CD4-positive, alpha-beta T cell treated with Interleukin-4 for 4 hours (primary cell): ENCODE data around the gene TMC1.
"Not testable (repeated sequence)": the region's sequence is repeated elsewhere in the genome, so short reads cannot be mapped to it uniquely, and the experiment has no call there.

Source experiments
- DNase-seq: peaks from one replicate; pipeline ENCODE4 v3.0.0-alpha.2; 2020

The TMC1 gene

DNA sequence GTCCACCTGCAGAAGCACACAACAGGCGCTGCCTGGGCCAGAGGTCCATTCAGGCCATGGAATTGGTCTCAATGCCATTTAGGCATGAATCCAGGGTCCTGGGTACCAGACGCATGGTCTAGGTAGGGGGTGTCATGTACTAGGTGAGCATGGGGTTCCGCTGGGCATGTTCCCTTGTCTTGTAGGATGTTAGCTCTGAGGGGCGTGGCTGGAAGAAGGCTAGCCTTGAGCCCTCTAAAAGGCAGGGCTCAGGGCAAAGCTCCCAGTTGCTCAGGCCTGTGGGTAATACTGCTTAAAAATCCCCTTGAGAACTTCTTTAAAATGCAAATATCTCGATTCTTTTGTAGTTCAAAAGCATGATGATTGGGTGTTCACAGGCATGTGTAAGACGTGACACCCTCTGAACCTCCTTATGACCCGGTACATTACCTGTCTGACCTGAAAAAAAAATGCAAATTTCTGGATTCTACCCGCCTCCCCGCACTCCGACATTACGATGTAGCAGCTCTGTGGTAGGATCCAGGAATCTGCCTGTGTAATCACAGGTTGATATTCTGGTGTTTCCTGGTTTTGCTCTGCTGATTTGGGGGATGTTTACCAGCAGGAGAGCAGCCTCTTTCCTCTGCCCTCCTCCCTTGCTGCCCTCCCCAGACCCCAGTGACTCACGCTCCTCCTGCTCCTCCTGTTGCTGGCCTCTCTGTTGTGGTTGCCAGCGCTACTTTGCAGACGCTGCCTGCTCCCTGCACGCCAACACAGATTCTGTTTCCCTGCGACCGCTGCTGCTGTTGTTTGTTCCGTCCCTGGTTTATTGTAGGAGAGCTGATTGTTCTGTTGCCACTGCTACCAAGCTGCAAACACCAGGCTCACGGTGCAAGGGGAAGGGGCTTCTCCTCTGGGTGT lies 5.7 kb downstream of the TMC1 start:
- DNase-seq, result peak; percentile 90

DNA sequence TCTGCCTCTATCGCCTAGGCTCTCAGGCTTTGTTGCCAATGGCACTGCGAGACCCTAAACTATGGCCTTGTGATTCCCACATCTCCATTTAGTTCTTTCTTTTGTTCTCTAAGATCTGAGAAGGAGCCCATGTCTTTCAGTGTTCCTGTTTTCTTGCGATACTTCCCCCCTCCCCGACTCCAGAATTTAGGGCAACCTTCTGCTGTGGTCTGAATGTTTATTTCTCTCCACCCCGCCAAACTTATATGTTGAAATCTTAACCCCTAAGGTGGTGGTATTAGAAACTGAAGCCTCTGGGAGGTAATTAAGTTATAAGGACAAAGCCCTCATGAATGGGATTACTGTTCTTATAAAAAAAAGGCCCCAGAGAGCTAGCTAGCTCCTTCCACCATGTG lies 6.4 kb downstream of the TMC1 start:
- DNase-seq, result no peak

DNA sequence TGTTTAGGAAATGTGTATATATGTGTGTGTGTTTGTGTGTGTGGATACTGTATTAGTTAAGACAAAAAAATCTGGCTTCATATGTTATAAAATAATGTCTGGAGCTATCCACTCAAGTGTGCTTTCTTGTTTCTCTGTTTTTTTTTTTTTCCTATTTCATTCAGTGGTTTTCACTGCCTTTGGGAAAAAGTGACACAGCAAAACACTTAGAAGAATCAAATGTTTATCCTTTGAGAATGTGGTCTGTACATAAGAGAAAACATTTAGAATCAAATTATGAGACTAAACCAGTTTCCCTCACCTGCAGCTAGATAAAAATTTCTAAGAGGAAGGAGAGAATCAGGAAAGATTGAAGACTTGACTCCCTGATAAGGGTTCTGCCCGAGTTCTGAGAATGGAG lies 8.1 kb downstream of the TMC1 start:
- no peak for DNase-seq

DNA sequence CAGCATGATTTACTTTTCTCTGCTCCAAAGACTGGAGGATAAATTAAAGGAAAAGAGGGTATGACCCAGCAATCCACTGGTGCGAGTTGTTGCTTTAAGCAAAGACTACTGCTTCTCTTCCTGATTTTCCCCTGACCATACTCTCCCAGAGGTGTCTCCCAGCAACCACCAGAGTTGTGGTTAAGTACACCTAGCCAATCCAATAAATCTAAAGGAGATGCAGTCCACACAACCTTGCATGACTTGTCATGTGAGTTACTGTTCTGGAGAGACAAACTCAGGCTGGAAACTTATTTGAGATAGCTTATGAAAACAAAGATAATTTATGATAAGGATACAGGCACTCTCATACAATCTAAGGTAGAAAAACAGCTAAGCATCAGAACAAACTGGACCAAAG lies 11.9 kb downstream of the TMC1 start:
- DNase-seq, result no peak

DNA sequence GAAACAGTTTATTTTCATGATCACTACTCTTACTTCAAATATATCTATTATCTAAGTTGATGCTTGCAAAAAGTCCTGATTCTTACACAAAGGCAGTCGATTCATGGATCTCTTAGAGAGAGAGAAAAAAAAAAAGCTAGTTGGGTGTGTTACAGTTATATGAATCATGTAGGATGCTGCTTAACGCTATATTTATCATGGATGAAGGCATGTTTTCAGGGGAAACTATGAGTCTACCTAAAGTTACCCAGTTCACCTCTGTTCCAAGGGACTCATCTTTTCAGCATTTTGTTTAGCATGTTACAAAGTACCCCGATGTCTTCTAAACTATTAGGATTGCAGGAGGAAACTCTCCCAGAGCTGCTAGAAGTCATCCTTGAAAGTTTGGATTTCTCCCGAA lies 13.5 kb downstream of the TMC1 start:
- DNase-seq, result no peak

DNA sequence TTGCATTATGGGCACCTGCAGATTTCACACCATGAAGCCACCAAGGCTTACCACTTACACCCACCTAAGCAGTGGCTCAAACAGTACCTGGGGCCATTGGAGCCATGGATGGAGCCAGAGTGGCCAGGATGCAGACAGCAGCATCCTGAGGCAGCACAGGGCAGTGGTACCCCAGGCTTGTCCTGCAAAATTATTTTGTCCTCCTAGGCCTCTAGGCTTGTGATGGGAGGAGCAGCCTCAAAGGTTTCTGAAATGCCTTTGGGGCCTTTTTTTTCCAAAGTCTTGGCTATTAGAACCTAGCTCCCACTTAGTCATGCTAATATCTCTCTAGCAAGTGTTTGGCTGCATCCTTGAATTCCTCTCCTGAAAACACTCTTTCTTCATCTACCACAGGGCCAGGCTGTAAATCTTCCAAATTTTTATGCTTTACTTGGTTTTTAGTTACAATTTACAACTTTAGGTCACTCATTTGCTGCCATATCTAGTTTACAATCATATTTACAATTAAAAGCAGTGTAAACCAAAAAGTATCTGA lies 15.7 kb downstream of the TMC1 start:
- DNase-seq, result no peak

DNA sequence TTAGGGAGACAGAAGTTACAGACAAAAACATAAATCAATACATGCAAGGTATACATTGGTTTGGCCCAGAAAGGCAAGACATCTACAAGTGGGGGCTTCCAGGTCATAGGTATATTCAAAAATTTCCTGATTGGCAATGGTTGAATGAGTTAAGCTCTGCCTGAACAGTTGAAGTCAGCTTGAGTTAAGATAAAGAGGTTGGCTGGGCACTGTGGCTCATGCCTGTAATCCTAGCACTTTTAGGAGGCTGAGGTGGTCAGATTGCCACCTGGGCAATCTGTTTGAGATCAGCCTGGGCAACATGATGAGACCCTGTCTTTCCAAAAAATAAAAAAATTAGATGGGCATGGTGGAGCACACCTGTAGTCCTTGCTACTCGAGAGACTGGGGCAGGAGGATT lies 16.3 kb downstream of the TMC1 start:
- DNase-seq, result no peak

DNA sequence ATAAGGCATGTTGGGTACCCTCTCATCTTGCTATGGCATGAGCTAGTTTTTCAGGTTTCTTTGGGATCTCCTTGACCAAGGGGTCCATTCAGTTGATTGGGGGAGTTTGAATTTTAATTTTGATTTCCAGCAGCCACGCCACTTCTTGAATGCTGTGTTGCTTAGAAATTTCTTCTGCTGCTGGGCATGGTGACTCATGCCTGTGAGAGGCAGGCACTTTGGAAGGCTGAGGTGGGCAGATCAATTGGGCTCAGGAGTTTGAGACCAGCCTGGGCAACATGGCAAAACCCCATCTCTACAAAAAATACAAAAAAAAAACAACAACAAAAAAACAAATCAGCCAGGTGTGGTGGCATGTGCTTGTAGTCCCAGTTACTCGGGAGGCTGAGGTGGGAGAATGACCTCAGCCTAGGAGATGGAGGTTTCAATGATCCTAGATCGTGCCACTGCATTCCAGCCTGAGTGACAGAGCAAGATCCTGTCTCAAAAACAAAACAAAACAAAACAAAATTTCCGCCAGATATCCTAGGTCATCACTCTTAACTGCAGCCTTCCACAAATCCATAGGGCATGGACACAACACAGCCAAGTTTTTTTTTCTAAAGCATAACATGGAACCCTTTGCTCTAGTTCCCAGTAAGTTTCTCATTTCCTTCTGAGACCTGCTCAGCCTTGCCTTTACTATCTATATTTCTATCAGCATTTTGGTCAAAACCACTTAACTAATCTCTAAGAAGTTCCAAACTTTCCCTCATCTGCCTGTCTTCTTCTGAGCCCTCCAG lies 17.7 kb downstream of the TMC1 start:
- no peak for DNase-seq

DNA sequence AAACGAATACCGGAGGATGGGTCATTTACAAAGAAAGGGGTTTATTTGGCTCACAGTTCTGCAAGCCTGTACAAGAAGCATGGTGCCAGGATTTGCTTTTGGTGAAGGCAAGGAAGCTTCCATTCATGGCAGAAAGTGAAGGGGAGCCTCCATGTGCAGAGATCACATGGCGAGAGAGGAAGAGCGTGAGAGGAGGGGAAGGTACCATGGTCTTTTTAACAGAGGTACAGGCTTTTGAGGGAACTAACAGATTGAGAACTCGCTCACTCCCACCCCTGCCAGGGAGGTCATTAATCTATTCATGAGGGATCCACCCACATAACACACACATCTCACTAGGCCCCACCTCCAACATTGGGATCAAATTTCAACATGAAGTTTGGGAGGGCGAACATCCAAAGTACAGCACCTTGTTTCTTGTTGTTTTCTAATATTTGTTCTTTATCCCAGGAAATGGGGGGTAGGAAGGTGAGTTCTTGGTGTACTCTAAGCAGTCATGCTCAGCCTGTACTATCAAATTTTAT lies 18.5 kb downstream of the TMC1 start:
- no peak for DNase-seq

DNA sequence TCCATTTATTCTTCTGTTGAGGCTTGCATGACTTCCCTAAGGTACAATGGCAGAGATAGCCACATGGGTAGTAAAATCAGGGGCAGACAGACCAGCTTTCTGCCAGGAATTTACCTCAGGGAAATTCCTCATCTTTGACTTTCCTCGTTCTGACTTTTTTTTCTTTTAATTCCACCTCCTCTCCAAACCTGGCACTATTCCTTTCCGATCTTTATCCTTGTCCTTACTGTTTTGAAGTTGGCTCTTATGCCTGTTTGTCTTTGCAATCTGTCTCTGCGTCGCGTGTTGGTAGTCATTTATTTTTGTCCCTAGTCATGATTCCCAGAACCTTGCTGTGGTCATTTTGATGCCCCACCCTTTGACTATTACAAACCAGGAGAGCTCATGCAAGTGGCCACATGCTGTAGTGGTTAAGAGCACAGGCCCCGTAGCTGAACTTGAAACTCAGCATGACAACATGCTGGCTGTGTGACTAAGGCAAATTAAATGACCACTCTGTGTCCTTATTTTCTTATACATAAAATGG lies 19.0 kb downstream of the TMC1 start:
- no peak for DNase-seq

DNA sequence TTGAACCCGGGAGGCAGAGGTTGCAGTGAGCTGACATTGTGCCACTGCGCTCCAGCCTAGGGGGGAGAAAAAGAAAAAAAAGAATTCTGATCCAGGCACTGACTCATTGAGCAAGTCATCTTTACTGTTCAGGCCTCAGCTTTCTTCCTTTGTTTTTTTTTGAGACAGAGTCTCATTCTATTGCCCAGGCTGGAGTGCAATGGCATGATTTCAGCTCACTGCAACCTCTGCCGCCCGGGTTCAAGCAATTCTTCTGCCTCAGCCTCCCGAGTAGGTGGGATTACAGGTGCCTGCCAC lies 21.1 kb downstream of the TMC1 start:
- not testable (repeated sequence) for DNase-seq

DNA sequence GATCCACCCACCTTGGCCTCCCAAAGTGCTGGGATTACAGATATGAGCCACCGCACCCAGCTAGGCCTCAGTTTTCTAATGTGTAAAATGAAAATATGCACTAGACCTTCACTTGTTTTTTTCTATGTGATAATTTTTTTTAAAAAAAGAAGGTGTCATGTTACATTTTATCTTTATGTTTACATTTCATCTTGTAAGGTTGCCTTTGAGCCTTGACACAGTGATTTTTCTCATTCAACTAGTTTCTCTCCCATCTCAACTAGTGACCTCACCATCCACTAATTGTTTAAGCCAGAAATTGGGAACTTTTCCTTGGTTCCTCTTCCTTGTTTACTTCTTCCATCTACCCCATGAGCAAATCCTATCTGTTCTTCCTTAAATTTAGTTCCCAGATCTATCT lies 21.5 kb downstream of the TMC1 start:
- no peak for DNase-seq

DNA sequence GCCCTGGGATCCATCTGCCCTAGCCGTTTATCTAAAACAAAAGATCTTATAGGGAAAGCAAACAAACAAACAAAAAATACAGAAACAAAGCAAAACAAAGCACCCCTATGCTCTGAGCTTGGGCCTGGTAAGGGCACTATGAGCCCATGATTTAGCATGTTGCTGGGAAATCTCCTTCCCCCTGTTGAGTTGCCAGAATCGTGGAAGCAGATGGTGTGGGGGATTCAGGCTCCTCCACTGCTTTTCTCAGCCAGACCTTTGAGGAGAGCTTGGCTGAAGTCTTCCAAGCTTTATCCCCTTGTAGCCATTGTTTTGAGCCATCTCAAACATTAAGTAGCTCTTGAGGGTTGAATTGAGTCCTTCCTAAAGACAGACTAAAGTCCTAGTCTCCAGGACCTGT lies 29.9 kb downstream of the TMC1 start:
- DNase-seq, result no peak

DNA sequence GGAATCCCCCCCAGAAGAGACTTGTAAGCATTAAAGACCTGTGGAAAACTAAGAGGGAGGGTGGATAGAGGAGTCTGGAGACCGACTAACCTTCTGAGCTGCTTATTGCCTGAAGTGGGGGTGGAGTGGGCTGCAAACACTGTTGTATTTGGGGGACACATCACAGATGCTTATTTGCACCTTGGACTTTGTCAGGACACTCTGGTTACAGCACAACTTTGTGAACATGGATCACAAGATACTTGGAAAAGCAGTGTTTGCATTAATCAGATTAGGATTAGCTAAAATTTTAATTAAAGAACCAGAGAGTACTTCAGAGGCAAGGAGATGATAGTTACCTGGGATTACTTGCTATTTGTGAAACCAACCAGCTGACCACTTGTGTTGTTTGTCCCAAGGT lies 30.9 kb downstream of the TMC1 start:
- DNase-seq, result no peak

DNA sequence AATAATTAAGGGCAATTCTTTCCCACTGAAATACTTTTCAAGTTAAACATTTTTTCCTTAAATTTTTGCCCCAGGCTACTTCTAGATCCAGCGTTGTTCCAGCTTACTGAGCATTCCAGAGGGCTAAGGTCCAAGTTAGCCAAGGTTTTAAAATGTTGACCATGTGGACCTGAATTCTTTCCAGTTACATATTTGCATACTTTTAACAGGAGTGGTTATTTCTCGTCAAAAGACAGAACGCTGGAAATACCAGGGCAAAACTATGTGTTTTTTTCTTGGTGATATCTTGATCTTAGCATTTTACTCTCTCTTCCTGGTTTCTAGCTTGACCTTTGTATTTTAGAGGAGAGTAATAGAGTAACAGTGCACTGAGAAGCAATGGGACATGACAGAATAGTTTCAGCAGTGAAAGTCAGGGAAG lies 32.8 kb downstream of the TMC1 start:
- no peak for DNase-seq

DNA sequence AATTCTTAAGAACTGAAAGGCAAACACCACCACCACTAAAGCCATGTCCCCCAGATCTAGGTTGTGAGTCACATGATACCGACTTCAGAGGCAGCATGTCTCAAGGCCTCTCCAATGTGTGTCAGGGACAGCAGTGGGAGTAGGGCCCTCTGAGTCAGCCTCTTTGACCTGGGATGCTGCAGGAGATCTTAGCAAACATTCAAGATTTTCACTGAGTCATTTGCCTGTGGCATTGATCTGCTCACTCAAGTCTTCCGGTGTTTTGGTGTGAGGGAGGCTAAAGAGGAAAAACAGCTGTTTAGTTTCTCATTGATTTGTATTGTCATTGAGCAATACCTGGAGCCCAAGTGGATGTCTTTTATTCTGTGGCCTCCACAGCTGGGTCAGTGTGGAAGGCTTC lies 36.1 kb downstream of the TMC1 start:
- DNase-seq, result peak; percentile 61

DNA sequence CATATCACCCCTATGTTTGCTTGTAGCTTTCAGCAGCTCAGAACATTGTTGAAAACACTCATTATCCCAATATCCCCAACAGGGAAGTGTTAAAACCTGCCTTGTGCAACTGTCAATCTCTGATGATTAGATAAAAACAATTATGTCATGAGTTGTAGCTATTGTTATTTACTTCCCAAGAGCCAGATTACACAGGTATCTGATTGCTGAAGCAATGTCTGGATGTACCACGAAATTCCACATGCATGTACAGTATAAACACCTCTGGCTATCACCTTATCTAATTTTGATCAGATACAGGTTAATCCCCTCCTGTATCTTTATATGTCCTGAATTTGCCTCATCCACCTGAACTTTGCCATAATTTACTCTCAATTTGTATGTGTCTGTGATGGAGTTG lies 38.7 kb downstream of the TMC1 start:
- DNase-seq, result no peak

DNA sequence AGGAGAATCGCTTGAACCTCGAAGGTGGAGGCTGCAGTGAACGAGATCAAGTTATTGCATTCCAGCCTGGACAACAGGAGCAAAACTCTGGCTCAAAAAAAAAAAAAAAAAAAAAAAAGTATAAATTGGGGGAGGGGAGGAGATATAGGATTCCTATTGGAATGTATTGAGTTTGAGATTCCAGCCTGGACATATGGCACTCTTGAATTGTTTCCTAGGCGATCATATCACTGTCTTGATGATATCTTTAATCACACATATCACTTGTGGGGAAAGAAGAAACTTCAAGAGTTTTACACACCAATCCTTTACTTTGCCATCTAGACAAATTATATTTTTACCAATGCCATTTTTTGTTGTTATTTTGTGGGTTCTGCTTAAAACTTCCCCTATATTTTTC lies 42.4 kb downstream of the TMC1 start:
- no peak for DNase-seq

DNA sequence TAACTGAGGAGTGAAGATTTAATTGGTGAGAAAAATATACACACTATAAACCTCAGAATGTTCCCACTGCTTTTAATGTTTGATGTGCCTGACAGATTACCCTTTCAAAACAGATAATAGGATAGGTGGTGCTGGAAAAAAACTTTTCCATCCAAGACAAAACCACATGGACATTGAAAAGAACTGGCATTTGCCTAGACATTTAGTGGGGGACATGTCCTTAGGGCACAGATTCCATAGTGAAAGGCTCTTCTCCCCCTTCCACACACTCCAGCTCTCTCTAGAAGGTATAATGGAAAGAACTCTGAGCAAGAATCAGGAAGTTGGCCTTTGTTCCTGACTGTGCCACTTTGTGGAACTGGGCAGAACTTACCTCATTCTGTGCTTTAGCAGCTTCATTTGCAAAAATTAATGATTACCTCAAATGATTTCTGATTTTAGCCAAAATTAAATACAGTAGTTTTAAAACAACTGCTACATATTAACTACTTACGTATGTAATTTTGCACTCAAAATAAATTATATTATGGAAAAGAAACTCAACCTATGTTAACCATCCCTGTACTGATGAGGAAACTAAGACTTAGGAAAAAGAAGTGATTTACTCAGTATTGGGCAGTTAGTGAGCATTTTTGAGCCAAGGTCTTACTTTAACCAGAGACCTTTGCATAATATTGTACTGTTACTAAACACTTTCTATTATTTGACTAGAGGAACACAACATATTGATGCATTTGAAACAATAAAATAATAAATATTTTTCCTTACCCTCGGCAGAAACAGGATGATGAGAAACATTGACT lies 43.3 kb downstream of the TMC1 start:
- no peak for DNase-seq

DNA sequence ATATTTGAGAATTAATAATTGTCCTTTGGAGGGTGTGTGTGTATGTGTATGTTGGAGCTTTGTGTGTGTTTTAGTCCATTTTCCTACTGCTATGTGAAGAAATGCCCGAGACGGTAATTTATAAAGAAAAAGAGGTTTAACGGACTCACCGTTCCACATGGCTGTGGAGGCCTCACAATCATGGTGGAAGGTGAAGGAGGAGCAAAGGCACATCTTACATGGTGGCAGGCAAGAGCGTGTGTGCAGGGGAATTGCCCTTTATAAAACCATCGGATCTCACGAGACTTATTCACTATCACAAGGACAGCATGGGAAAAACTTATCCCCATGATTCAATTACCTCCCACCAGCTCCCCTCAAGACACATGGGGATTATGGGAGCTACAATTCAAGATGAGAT lies 44.1 kb downstream of the TMC1 start:
- no peak for DNase-seq

DNA sequence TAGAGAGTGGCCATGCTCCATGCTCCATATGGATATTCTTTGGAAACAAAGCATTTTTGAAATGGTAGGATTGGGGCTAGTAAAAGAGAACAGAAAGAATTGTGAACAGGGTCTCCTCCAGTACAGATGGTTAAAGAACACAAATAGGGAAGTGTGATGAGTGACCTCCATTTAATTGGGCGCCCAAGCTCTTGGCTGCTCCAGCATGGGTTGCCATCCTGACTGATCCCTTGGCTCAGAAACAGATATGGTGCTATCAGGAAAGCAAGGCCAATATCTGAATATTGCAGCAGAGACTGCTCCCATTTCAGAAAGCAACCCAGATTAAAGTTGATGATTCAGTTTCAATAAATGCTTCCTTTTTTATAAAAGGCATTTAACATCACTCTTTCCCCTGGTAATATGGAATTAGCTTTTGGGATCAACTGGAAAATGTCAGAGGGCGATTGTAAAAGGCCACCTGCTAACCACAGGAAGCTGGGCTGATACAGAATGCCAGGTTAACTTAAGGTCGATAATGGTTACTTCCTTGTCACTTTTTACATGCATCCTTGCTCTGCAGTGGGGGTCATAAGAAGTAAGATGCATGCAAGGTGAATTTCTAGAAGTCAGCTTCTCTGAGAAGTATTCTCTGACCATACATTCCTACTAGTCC lies 52.9 kb downstream of the TMC1 start:
- DNase-seq, result no peak

DNA sequence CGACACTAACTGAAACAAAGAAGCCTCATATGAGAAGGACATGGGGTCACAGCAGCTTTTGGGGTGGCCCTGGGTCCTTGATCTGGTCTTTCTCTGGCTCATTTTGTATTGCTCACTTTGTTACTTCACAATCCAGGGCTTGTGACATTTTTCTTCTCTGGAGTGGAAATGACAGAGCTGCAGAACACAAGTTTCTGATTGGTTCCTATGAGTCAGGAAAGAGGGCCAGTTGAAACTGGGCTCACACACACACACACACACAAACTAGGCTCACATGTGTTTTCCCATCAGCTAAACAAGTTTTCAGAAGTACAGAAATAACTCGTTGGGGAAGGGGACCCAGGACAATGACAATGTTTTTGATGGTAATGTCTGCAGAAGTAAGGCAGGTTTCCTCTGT lies 54.3 kb downstream of the TMC1 start:
- no peak for DNase-seq
